K562 (cell line): ENCODE measurements around the gene ZNF43. TPM values are rescaled to one million over a fixed set of nuclear protein-coding genes. Genes with fewer than 3 reads are reported as not detected.

ENCODE experiments used
- CBX1 ChIP-seq: sonication (generic); IDR thresholded peaks from 2 replicates; pipeline ENCODE4 v1.6.1; 2016; ENCODE audit warnings: antibody characterized with exemption, low read depth, mild to moderate bottlenecking
- CEBPZ ChIP-seq: fragments of 150-350 bp; IDR thresholded peaks from 2 replicates; pipeline ENCODE4 v1.6.1; 2014; ENCODE audit warnings: low read depth, mild to moderate bottlenecking, low read length, borderline replicate concordance
- EP300 ChIP-seq: IDR thresholded peaks from 2 replicates; pipeline ENCODE4 v1.6.1; 2012; ENCODE audit warnings: low read length, improper control_type of control experiment
- FOSL1 ChIP-seq: fragments of 200-800 bp; sonication (Bioruptor generic); conservative IDR thresholded peaks from 2 replicates; pipeline ENCODE4 v1.6.1; 2016; ENCODE audit warnings: missing genetic modification characterization, missing compliant biosample characterization
- HDAC3 ChIP-seq: fragments of 450-650 bp; IDR thresholded peaks from 2 replicates; pipeline ENCODE4 v1.6.1; 2018; ENCODE audit warnings: borderline replicate concordance, mild to moderate bottlenecking, moderate library complexity; ENCODE audit not compliant: partially characterized antibody
- HOMEZ ChIP-seq: fragments of 250-450 bp; sonication (Bioruptor Pico); IDR thresholded peaks from 2 replicates; pipeline ENCODE4 v1.4.0; 2020; ENCODE audit warnings: mild to moderate bottlenecking, moderate library complexity
- MBD1 ChIP-seq: fragments of 250-450 bp; sonication (Bioruptor Pico); IDR thresholded peaks from 2 replicates; pipeline ENCODE4 v1.8.0; 2022; ENCODE audit warnings: inconsistent platforms
- NFYB ChIP-seq: IDR thresholded peaks from 2 replicates; pipeline ENCODE4 v1.6.1; 2011; ENCODE audit warnings: mild to moderate bottlenecking, moderate library complexity; ENCODE audit not compliant: insufficient read length; ENCODE audit errors: extremely low read depth
- PTRF ChIP-seq: fragments of 450-650 bp; IDR thresholded peaks from 2 replicates; pipeline ENCODE4 v1.6.1; 2016; ENCODE audit warnings: mild to moderate bottlenecking, missing genetic modification characterization, missing compliant biosample characterization
- RBM17 ChIP-seq: fragments of 200-400 bp; formaldehyde crosslinking; IDR thresholded peaks from 2 replicates; pipeline ENCODE4 v1.6.1; 2017; ENCODE audit warnings: low read depth, mild to moderate bottlenecking, low read length, borderline replicate concordance
- RUNX1 ChIP-seq: sonication (generic); IDR thresholded peaks from 2 replicates; pipeline ENCODE4 v1.6.1; 2016; ENCODE audit warnings: antibody characterized with exemption, low read depth
- SMARCE1 ChIP-seq: fragments of 450-650 bp; IDR thresholded peaks from 2 replicates; pipeline ENCODE4 v1.7.1; 2016; ENCODE audit warnings: mild to moderate bottlenecking
- SUPT5H ChIP-seq: fragments of 450-650 bp; IDR thresholded peaks from 2 replicates; pipeline ENCODE4 v1.6.1; 2016
- TFAM ChIP-seq: fragments of 250-450 bp; sonication (Bioruptor Pico); conservative IDR thresholded peaks from 2 replicates; pipeline ENCODE4 v1.5.0; 2021; ENCODE audit warnings: mild to moderate bottlenecking, moderate library complexity
- YY1 ChIP-seq, 3 experiments: IDR thresholded peaks; 2 replicates each; pipeline ENCODE4 v1.6.1; 2011; ENCODE audit warnings: low read length in 2 of 3, mild to moderate bottlenecking in 2 of 3, moderate library complexity in 2 of 3, borderline replicate concordance in 1 of 3, control low read depth in 1 of 3, low read depth in 1 of 3; ENCODE audit not compliant: insufficient read depth in 3 of 3, insufficient replicate concordance in 2 of 3, control insufficient read depth in 1 of 3, insufficient read length in 1 of 3; ENCODE audit errors: extremely low read depth in 1 of 3
- ZNF347 ChIP-seq: fragments of 450-650 bp; formaldehyde crosslinking; IDR thresholded peaks from 2 replicates; pipeline ENCODE4 v1.4.0; 2020; ENCODE audit warnings: low read depth, mild to moderate bottlenecking, moderate library complexity
- ZNF444 ChIP-seq: fragments of 250-450 bp; sonication (Bioruptor Pico); IDR thresholded peaks from 2 replicates; pipeline ENCODE4 v1.4.0; 2020; ENCODE audit warnings: mild to moderate bottlenecking, moderate library complexity
- ZNF584 ChIP-seq: fragments of 200-800 bp; sonication (Bioruptor generic); IDR thresholded peaks from 2 replicates; pipeline ENCODE4 v1.6.1; 2016; ENCODE audit warnings: low read depth, mild to moderate bottlenecking, missing genetic modification characterization, missing compliant biosample characterization
- ZNF76 ChIP-seq: fragments of 250-450 bp; sonication (Bioruptor Pico); IDR thresholded peaks from 2 replicates; pipeline ENCODE4 v1.4.0; 2020; ENCODE audit warnings: mild to moderate bottlenecking, moderate library complexity, borderline replicate concordance
- polyA plus RNA-seq, 8 experiments: library from polyadenylated mRNA; depleted of rRNA in 4 of 8; stranded (reverse) in 5 of 8; unstranded in 3 of 8; fragments of >200 nt; fragmentation: Nextera tagmentation in 2 of 8; fragmentation: Illumina TruSeq in 1 of 8; extraction: Ambion mirVana in 2 of 8; extraction: Trizol in 1 of 8; gene quantifications; 2 replicates each; pipeline versions ENCODE4 v1.2.1 to v1.2.3, GENCODE V29; 2011 to 2014; ENCODE audit warnings: inconsistent platforms in 1 of 8, missing spikeins in 1 of 8
- total RNA-seq, 7 experiments: library from RNA; depleted of rRNA in 6 of 7; stranded (reverse); fragments of >200 nt in 6 of 7; fragmentation: Illumina TruSeq in 2 of 7; extraction: Trizol in 2 of 7; gene quantifications; 2 replicates each; pipeline versions ENCODE4 v1.2.1 to v1.2.3, GENCODE V29; 2011 to 2021; ENCODE audit warnings: low replicate concordance in 1 of 7

The ZNF43 gene
- total and polyA plus RNA-seq, 9 of the 15 experiments (the other 6 are each of a cell fraction or from before 2014, with no cell fraction given): 3.6 to 18.6 (median 9.2) TPM

GRCh38 chr19:21767065-21767800, 68.7 kb downstream of the ZNF43 start, which contains the start of gene ZNF100 (continued):
- peak; percentile 81 for TF ChIP-seq NFYB
- no peak for TF ChIP-seq RUNX1
- TF ChIP-seq TFAM (CRISPR knock-in tag): no peak
- no peak for TF ChIP-seq ZNF584 (CRISPR knock-in tag)
- TF ChIP-seq YY1 (IDR thresholded peaks at IDR 0.05; ENCODE audit: borderline replicate concordance in 1 of 3, control insufficient read depth in 1 of 3, extremely low read depth in 1 of 3, insufficient read depth in 3 of 3, insufficient read length in 1 of 3, insufficient replicate concordance in 2 of 3, low read depth in 1 of 3, low read length in 2 of 3): peak; percentile 70 to 96 (median 86)
- TF ChIP-seq PTRF (tag): no peak
- TF ChIP-seq HOMEZ (CRISPR knock-in tag): no peak
- no peak for TF ChIP-seq ZNF76 (CRISPR knock-in tag)
- TF ChIP-seq SUPT5H: peak; percentile 90
- TF ChIP-seq ZNF444 (CRISPR knock-in tag): no peak
- no peak for TF ChIP-seq ZNF347
- TF ChIP-seq MBD1 (CRISPR knock-in tag): no peak
- no peak for TF ChIP-seq FOSL1 (tag)
- TF ChIP-seq SMARCE1: no peak
- no peak for TF ChIP-seq HDAC3
- TF ChIP-seq CBX1: peak; percentile 65; the same call in 1 of the 2 replicates
- TF ChIP-seq CEBPZ: no peak
- TF ChIP-seq EP300: no peak
- no peak for TF ChIP-seq RBM17
